NCI-H2196 (cell line): ENCODE results near the gene TGFBR3.
"Not testable (repeated sequence)": the region's sequence is repeated elsewhere in the genome, so short reads cannot be mapped to it uniquely, and the experiment has no call there.

Source experiments
- DNase-seq: peaks from one replicate; lab custom pipeline; 2025; ENCODE audit not compliant: unreplicated experiment; lab: John Stamatoyannopoulos, UW

The TGFBR3 gene

DNA sequence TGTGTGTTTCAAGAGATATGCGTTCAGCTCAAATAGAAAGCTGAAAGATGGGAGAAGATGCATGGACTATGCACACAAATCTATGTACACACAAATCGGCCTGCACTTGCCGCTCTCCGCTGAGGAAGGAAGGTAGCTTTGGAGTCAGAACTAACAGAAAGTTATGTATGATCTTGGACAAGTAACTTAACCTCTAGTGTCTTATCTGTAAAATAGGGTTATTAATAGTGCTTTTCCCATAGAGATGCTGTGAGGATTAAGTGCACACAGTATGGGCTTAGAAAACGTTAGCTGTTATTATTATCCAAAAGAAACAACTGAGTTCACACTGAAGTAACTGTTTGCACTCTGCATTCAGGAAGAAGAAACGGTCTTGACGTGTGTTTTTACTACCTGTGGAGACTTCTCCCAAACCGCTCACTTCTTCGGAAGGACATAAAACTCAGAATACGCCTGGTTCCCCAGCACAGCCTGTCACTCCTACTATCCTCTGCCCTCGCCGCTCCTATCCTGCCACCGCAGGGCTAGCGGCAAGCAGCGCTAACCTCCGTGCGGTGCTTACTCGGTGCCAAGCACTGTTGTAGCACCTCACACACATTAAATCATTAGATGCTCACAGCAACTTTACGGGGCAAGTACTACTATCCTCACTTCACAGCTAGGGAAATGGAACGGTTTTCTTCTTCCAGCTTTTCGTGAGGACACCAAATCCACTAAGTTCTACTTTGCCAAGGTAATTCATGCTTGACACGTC, 1.3 kb downstream of the TGFBR3 start:
- peak; percentile 23 for DNase-seq

DNA sequence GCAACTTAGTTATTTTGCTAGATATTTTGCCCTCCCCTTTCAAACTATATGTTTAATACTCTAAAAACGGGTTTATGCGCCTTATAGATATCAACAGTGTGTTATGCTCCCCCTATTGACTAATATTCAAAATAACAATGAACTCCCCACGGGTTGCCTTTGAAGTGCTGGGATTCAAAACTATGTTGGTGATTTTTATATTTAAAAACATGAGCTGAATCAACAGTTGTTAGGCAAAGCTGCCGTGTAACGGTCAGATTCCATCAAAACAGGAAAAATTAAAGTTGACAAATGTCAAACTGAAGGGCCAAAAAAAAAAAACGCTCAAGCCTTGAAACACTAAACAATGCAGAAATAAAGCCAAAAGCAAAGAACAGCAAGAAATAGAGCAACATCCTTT, 2.5 kb downstream of the TGFBR3 start:
- DNase-seq, result peak; percentile 22

DNA sequence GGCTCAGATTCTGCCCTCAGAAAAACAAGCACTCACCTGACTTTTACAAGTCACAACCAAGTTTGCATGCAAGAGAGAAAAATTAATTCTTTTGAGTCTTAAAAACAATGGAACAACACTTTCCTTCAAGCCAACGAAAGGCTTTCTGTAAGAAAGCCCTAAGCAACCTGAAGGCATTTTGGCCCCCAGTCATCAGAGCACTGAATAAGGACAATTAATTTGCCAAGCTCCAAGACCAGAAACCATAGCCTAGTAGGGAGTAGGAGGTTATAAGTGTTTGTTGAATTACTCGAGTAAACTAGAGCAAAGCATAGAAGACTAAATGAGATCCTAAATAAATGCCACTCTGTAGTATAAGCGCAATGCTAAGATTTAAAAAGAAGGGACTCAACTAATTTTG, 4.7 kb downstream of the TGFBR3 start:
- no peak for DNase-seq

DNA sequence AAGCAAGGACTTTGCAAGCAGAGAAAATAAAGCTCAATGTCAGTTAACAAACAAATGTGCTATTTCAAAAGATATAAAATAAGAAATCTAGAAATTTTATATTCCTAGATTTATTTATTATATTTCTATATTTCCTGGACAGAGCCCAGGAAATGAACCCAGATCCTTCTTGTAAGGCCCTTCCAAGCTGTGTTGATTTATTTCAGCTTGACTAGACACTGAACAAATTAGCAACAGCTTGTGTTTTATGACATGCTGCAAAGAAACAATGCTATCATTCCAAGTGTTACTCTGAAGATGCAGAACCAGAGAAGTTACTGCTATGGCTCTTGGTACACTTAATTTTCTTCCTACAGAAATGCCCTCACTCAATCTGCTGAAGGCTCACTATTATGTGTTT, 6.2 kb downstream of the TGFBR3 start:
- DNase-seq, result no peak

DNA sequence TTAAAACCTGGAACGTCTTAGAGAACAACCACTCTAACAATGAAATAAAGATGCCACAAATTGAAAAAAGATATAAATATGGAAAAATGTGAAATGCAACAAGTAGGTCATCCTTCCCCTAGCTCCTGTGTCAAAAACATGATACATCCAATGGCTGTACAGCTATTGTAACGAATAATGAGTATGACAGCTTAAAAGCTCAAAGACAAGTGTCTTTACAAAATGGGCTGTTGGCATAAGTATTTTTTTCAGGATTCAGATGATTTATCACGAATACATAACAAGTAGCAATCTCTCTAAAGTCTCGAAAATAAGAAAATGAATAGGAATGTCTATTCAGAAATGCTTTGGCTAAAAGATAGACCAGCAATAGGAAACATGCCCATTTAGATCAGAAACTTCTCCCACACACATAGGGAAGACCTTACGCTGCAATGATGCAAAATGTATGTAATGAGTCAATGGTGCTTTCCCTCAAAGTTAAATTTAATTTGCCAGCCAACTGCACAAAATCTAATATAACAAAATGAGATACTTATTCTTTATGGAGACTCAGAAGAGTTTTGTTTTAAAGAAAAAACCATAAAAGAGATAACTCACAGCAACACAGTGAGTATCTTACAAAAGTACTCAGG, 8.3 kb downstream of the TGFBR3 start:
- no peak for DNase-seq

DNA sequence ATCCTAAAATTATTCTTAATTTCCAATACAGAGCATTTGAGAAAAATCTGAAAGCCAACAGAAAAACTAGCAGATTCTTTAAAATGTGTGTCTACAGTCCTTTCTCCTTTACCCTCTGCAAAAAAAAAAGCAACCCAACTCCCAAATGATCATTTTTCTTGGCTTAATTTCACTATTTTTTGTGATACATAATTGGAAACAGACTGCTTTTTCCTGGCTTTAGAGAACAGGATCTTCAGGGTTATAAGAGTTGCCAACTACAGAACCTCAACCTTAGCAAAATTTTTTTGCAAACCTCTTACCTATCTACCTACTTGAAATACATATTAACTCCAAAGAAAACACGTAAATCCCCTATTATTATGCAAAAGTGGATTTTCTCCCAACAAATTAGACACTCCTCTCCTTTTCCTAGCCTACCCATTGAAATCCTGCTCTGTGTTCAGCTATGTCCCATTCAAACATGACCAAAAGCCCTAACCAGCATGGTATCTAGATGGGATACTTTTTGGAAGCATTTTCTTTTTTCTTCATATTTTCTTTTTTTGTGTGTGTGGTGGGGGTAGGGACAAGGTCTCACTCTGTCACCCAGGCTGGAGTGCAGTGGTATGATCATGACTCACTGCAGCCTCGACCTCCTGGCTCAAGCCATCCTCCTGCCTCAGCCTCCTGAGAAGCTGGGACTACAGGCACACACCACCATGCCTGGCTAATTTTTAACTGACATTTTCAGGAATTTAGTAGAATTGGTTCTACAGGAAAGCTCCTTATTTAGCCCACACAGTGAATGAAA, 9.0 kb downstream of the TGFBR3 start:
- DNase-seq, result no peak

DNA sequence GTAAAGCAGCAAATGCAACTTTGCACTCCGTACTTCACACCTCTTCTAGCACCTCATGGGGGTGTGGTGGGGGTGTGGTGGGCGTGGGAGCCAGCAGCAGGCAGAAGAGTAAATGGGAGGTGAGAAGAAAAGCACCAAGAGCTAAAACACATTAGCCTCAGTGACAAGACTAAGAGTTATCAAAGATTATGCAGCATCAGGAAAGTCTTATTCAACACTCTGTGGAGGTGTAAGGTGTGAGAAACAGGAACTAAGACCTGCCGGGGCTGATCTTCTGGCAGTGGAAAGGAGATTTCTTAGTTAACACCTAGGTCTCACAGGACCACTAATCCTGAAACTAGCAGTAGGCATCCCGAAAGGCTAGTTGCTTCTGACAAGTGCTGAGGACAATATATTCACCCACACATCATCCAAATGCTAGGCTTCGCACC, 9.9 kb downstream of the TGFBR3 start:
- no peak for DNase-seq

DNA sequence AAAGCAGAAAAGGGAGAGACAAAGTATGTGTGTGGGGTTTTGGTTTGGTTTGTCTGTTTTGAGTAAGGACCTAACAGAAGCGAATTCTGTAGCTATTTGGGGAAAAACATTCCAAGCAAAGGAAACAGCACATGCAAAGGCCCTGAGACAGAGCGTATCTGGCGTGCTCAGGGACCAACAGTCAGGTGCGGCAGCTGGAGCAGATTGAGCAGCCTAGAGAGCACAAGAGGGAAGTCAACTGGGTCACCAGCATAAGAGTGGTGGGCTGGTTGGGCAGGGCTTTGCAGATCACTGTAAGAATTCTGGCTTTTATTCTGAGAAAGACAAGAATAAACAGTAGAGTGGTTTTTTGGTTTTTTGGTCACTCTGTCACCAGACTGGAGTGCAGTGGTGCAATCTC, 11.8 kb downstream of the TGFBR3 start:
- DNase-seq, result no peak

DNA sequence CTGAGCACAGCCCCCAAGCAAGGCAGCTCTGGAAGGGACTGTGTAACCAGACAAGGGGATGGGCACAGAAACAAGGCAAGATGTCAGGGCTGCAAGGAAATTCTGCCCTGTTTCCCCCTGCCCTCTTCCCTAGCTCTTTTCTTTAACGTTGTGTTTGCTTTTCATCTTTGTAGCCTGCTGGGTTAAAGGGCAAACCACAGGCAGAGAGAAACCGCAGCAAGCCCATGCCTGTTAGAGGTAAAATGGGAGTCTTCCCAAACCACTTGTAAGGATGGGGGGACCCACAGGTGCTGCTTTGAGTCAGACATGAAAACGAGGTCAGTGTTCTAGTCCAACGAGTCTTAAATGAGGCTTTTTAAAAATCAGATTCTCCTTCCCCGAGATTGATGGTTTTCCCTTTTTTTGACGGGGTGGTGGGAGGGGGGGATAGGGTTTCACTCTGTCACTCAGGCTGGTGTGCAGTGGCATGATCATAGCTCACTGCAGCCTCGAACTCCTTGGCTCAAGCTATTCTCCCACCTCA, 13.3 kb downstream of the TGFBR3 start:
- peak; percentile 57 for DNase-seq

DNA sequence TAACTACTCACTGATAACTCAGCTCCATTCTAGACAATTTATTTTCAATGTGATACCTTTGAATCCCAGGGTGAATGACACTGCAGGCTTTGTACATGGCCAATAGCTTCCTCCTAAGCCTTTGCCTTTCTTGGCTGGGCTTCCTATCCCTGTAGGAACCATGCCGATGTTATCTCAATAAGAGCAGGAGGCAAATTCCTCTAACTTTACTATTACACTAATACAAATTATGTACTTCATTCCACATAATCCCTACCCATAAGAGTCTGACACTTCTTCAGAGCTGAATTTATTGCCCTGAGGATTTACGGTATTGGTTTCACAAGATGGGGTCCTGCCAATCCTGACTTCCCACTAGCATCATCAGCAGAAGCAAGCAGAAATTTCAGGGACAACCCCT, 14.0 kb downstream of the TGFBR3 start:
- DNase-seq, result no peak

DNA sequence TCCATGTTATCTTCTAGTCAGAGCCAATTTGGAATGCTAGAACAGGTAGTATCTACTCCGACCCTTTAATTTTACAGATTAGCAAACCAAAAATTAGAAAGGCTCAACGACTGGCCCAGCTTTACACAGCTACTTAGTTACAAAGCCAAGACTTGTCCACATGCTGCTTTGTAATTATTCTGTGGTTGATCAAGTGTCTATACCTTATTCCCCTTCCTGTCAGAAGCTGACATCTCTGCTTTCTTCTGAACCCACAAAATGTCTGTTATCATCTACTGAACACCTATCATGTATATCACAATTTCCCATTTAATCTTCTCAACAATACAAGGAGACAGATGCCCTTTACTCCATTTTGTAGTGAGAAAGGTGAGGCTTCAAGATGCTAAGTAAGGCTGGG, 15.6 kb downstream of the TGFBR3 start:
- no peak for DNase-seq

DNA sequence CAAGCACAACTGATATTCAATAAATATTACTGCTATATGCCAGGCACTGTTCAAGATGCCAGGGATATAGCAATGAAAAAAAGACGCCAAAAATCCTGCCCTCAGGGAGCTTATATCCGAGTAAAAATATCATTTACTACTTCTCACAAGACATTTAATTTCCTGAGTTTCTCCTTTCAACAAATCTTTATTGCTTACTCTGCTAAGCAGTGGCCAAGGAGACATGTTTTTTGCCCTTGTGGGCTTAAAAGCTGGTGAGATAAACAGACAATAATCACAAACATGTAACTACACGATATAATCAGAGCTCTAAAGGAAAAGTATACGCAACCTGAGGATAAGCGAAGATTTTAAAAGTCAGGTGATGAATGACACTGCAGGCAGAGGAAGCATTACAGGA, 19.5 kb downstream of the TGFBR3 start:
- no peak for DNase-seq

DNA sequence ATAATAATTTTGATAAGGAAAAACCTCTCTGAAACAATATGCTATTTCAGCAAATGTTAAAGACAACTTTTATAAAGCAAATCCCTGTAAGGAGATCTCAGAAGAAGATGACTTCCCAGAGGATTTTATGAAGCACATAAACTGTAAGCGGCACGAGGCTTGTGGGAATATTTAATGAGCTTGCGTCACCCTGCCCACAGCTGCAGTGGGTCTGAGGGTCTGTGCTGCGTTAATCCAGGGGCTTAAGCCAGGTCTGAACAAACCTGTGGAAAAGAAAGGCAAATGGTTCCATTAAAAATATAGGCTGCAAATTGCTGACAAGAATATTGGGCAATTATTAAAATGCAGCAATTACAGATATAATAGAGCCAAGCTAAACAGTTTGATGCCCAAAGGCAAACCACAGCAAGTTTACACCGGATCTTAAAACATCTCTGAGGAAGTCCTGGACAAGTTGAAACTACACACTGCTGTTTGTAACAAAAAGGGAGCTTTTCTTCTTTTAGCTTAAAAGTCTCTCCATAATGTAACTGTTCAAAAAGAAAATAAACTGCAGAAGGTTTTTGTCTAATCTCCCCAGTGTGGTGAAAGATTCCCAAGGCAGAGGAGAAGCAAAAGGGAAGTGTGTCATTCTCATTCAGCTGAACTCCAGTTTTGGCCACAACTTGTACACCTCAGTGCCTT, 21.8 kb downstream of the TGFBR3 start:
- no peak for DNase-seq

DNA sequence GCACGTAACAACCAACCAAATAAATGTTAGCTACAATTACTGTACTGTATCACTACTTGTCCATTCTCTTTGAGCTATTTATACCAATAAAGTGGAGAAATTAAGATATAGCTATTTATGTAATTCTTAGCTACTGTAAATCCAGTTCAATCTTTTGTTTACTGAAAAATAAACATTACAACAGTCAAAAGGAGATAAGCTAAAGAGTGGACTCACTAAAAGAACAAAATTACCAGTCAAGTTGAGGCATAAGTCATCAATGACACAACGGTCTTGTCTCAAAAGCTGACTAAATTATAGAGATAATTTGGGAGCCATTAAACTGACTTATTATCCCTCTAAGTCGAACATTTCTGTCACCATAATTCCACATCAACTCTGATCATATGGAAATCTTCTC, 22.5 kb downstream of the TGFBR3 start:
- no peak for DNase-seq

DNA sequence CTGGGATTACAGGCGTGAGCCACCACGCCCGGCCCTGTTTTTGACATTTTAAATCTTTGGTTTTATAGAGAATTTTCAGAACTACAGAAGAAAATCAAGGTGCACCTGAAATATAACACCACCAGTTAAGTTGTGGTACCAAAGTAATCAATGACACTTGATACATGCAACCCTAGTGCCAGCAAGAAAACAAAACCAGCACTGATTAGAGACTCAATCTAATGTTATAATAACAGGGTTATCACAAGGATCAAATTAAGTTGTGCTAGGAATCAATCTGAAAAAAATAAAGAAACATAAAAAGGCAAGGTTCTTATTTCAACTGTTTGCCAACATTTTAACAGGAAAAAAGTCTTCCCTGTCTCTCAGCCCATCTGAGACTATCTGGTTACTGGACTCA, 23.8 kb downstream of the TGFBR3 start:
- no peak for DNase-seq

DNA sequence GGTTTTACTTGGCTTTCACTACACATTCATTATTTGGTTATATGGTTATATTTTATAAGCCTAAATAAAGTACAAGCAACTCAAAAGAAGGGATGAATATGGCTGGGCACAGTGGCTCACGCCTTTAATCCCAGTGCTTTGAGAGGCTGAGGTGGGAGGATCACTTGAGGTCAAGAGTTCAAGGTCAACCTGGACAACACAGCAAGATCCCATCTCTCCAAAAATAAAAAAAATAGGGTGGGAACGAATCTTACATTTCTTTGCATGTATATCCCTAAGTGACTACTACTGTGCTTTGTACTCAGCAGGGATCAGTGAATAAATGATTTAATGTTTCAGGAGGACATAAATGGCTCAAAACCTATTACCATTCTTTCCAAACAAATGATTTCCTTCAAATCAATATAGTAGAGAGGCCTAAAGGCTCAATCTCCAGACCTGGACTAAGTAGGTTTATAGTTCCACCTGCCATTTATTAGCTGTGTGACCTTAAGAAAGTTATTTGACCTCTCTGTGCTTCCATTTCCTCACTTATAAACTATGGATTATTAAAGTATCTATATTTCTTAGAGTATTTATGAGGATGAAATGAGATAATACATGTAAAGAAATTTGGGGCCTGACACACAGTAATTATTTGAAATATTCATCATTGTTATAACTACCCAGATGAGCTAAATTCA, 28.3 kb downstream of the TGFBR3 start:
- DNase-seq, result no peak

DNA sequence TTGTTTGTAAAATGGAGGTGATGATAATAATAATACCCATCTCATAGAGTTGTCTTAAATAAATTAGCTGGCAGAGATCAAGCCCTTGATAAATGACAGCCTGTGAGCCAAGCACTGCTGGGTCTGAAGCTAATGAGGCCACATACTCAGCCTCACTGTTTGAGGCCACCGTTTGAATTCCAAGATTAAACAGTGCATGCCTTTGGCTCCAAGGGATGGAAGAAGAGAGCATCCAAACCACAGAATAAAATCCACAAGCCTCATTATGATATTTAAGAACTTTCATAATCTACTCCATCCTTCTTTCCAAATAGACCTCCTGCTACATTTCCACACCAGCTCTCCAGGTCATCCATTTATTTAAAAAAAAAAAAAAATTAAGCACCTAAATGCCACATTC, 29.0 kb downstream of the TGFBR3 start:
- DNase-seq, result no peak

DNA sequence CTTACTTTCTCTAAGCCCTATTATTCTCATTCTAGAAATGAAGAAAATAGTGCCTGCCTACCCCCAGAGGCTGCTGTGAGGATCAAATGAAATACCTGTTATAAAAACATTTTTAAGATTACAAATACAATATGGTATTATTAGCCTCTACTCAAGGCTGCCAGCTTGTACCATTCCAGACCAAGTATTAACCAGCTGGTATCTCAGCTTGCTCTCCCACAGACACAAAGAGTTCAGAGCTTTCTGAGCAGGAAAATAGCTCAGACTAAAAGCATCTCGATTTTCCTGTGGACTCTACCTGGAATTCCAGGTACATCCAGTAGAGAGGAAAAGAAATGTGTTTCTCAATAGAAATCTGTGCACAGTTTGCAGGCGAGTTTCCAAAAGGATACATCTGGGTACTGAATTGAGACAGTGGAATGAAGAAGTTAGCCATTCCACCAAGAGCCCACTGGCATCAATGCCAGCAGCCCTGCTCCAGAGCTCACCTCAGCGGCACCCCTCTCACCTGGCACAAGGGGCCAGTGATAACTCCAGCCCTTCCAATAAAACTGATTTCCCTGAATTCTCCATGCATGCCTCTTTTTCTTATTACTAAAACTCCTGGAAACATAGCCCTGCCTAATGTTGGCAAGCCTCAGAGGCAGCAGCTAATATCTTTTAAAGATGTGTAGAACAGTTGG, 31.0 kb downstream of the TGFBR3 start:
- no peak for DNase-seq

DNA sequence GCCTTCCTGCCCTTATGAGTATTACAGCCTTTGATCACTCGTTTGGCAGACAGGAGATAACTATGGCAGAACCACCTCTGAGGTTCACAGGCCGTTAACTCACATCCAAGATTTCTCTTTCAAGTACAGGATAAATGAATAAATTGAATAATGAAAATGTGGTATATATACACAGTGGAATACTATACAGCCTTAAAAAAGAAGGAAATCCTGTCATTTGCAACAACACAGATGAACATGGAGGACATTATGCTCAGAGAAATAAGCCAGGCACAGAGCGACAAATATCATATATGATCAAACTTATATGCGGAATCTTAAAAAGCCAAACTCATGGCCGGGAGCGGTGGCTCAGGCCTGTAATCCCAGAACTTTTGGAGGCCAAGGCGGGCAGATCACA, 32.6 kb downstream of the TGFBR3 start:
- DNase-seq, result no peak

DNA sequence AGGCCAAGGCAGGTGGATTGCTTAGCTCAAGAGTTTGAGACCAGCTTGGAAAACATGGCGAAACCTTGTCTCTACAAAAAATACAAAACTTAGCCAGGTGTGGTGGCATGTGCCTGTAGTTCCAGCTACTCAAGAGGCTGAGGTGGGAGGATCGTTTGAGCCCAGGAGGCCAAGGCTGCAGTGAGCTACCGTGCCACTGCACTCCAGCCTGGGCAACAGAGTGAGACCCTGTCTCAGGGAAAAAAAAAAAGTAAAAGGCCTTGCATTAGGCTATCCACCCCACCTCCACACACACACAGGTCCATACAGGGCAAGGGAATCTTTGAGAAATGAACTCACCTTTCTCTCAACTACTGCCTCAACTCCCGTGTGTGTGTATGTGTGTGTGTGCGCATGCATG, 33.9 kb downstream of the TGFBR3 start:
- DNase-seq, result not testable (repeated sequence)
